ENCODE results near the gene TRAM2. TPM values are rescaled to one million over a fixed set of nuclear protein-coding genes. Genes with fewer than 3 reads are reported as not detected.

Gene TRAM2
- total RNA-seq, 6 donors from 2014 or later: 9.4 to 26.8 (median 14.3) TPM

- H3K4me1 ChIP-seq: peaks cover 27 to 37% (median 32%) of the 10 kb centered on the region in 4 donors
- ATAC-seq (ENCODE audit: low FRiP score in 2 of 2) (no peak), DNase-seq (no peak)
- H3K27ac ChIP-seq: peak overlapping the region in 3 of 4 donors; percentile 3 to 37 (median 28)
- H3K4me3 ChIP-seq: no peak overlapping the region
- no peaks in the 10 kb centered on the region for H3K27me3 ChIP-seq
- TF ChIP-seq POLR2AphosphoS5 (IDR thresholded peaks at IDR 0.05): no peak
- 67 to 76% methylated on average over 8 to 9 of the region's 9 CpGs for WGBS, 2 donors
- no peaks in the 10 kb centered on the region for H3K9me3 ChIP-seq
- H3K36me3 ChIP-seq: peaks cover 0 to 23% (median 8%) of the 10 kb centered on the region in 4 donors
These were observed 76.4 kb downstream of the TRAM2 start for GRCh38 chr6:52500238-52501129.

- H3K4me3 ChIP-seq: no peak overlapping the region
- peaks cover 0 to 18% (median 8%) of the 10 kb centered on the region in 4 donors for H3K36me3 ChIP-seq
- peak overlapping the region in 1 of 4 donors; percentile 28 for H3K27ac ChIP-seq
- H3K27me3 ChIP-seq: no peaks in the 10 kb centered on the region
- 82 to 96% methylated on average over 11 of the region's 11 CpGs for WGBS, 2 donors
- no peak for TF ChIP-seq EP300 (IDR thresholded peaks at IDR 0.05)
- no peak for TF ChIP-seq CTCF (IDR thresholded peaks at IDR 0.05)
- TF ChIP-seq POLR2AphosphoS5 (IDR thresholded peaks at IDR 0.05): no peak
- TF ChIP-seq POLR2A (IDR thresholded peaks at IDR 0.05): no peak
- no peak for DNase-seq
- no peak for ATAC-seq (ENCODE audit: low FRiP score in 2 of 2)
- peaks cover 23 to 33% (median 27%) of the 10 kb centered on the region in 4 donors for H3K4me1 ChIP-seq
- H3K9me3 ChIP-seq: no peaks in the 10 kb centered on the region
These were observed 77.1 kb downstream of the TRAM2 start for GRCh38 chr6:52499681-52500236.

DNA sequence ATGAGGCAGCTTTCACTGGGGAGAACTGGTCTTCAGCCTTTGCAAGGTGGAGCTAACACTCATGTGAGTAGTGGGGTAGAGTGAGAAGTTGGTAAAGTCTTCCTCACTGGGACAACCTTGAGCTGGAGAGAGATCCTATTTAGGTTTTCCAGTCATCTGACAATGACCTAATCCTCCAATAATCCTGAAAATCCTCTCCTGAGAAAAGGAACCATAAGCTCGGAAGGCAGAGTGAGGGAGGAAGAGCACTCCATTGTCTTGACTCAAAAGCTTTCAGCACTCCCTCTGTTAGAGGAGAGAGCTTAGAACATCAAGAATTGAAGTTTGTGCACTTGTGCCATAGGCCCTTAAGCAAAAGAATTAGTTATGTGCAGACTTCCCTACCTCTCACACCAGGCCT lies 77.8 kb downstream of the TRAM2 start:
- DNase-seq: no peak
- ATAC-seq (ENCODE audit: low FRiP score in 2 of 2): no peak
- 78 to 85% methylated on average over 1 of the region's 1 CpG for WGBS, 2 donors
- Histone ChIP-seq H3K36me3 (peaks cover 0 to 18% (median 8%) of the 10 kb centered on the region in 4 donors), H3K27me3 (no peaks in the 10 kb centered on the region), H3K4me3 (no peak overlapping the region), H3K9me3 (no peaks in the 10 kb centered on the region), H3K27ac (no peak overlapping the region), H3K4me1 (peaks cover 16 to 26% (median 21%) of the 10 kb centered on the region in 4 donors)
- TF ChIP-seq POLR2AphosphoS5 (IDR thresholded peaks at IDR 0.05) (no peak), POLR2A (IDR thresholded peaks at IDR 0.05) (no peak)

GRCh38 chr6:52498538-52499017 lies 78.3 kb downstream of the TRAM2 start:
- H3K4me1 ChIP-seq: peaks cover 11 to 21% (median 16%) of the 10 kb centered on the region in 4 donors
- TF ChIP-seq POLR2A (IDR thresholded peaks at IDR 0.05) (no peak), CTCF (IDR thresholded peaks at IDR 0.05) (no peak), POLR2AphosphoS5 (IDR thresholded peaks at IDR 0.05) (no peak), EP300 (IDR thresholded peaks at IDR 0.05) (no peak)
- no peak overlapping the region for H3K4me3 ChIP-seq
- 89 to 97% methylated on average over 11 of the region's 11 CpGs for WGBS, 2 donors
- no peaks in the 10 kb centered on the region for H3K9me3 ChIP-seq
- no peak overlapping the region for H3K27ac ChIP-seq
- peaks cover 0 to 18% (median 8%) of the 10 kb centered on the region in 4 donors for H3K36me3 ChIP-seq
- H3K27me3 ChIP-seq: no peaks in the 10 kb centered on the region
- DNase-seq: no peak
- ATAC-seq (ENCODE audit: low FRiP score in 2 of 2): no peak

GRCh38 chr6:52497652-52498408 lies 79.0 kb downstream of the TRAM2 start:
- peaks cover 4 to 14% (median 9%) of the 10 kb centered on the region in 4 donors for H3K4me1 ChIP-seq
- ATAC-seq (ENCODE audit: low FRiP score in 2 of 2) (peak in 1 of 2 donors; percentile 53), DNase-seq (peak in 1 of 2 donors; percentile 56)
- peak overlapping the region in 1 of 4 donors; percentile 20 for H3K27ac ChIP-seq
- H3K36me3 ChIP-seq: peaks cover 0 to 13% (median 7%) of the 10 kb centered on the region in 4 donors
- TF ChIP-seq EP300 (IDR thresholded peaks at IDR 0.05) (peak in 1 of 4 donors; percentile 57), POLR2AphosphoS5 (IDR thresholded peaks at IDR 0.05) (no peak)
- no peak overlapping the region for H3K4me3 ChIP-seq
- WGBS, 2 donors: 58 to 67% methylated on average over 14 of the region's 14 CpGs
- no peaks in the 10 kb centered on the region for H3K27me3 ChIP-seq
- no peaks in the 10 kb centered on the region for H3K9me3 ChIP-seq
